Kidney epithelial cell (primary cell): ENCODE measurements around the gene C1QTNF2. TPM values are rescaled to one million over a fixed set of nuclear protein-coding genes. Genes with fewer than 3 reads are reported as not detected.

ENCODE experiments used
- DNase-seq: peaks from one replicate; pipeline ENCODE4 v3.0.0-alpha.2; 2010; ENCODE audit warnings: low read depth
- H3K27me3 ChIP-seq: 2 replicates; pipeline ENCODE4 v1.6.0; 2011; ENCODE audit warnings: low read length; ENCODE audit not compliant: control insufficient read depth, insufficient read depth
- H3K36me3 ChIP-seq: 2 replicates; pipeline ENCODE4 v1.5.1; 2011; ENCODE audit warnings: low read length; ENCODE audit not compliant: control insufficient read depth, insufficient read depth
- H3K4me3 ChIP-seq: 2 replicates; pipeline ENCODE4 v1.5.1; 2011; ENCODE audit warnings: low read depth, mild to moderate bottlenecking, control low read depth, low read length
- total RNA-seq: library from RNA; depleted of rRNA; stranded (reverse); fragments of >200 nt; gene quantifications from 2 replicates; pipeline ENCODE4 v1.2.3, GENCODE V29; 2015
- TF ChIP-seq, protein P1 (sequence below): IDR thresholded peaks from 2 replicates; pipeline ENCODE4 v1.5.1; 2011; ENCODE audit warnings: mild to moderate bottlenecking, moderate library complexity, low read length, control low read depth, inconsistent platforms; ENCODE audit not compliant: insufficient read depth, poor library complexity, severe bottlenecking

C1QTNF2 gene
- total RNA-seq, 1 donor from 2014 or later: not detected

DNA sequence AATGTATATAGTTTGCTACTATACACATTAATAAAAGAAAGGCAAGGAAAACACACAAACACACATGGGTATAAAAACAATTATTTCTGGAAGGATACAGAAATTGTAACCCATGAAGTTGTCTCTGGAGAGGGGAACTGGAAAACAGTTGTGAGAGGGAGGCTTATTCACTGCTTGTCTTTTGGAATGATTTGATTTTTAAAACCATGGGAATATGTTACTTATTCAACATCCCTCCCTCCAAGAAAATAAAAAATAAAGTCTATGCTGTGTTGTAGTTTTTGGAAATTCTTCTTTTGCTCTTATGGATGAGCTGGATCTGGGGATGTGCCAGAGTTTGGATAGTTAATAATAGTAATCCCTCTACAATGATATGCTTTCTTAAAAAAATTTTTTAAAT lies 6.0 kb upstream of the C1QTNF2 start:
- Histone ChIP-seq H3K27me3 (no peaks in the 10 kb centered on the region), H3K36me3 (no peaks in the 10 kb centered on the region), H3K4me3 (no peak overlapping the region)
- TF ChIP-seq, protein P1, sequence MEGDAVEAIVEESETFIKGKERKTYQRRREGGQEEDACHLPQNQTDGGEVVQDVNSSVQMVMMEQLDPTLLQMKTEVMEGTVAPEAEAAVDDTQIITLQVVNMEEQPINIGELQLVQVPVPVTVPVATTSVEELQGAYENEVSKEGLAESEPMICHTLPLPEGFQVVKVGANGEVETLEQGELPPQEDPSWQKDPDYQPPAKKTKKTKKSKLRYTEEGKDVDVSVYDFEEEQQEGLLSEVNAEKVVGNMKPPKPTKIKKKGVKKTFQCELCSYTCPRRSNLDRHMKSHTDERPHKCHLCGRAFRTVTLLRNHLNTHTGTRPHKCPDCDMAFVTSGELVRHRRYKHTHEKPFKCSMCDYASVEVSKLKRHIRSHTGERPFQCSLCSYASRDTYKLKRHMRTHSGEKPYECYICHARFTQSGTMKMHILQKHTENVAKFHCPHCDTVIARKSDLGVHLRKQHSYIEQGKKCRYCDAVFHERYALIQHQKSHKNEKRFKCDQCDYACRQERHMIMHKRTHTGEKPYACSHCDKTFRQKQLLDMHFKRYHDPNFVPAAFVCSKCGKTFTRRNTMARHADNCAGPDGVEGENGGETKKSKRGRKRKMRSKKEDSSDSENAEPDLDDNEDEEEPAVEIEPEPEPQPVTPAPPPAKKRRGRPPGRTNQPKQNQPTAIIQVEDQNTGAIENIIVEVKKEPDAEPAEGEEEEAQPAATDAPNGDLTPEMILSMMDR: no peak
- no peak for DNase-seq

DNA sequence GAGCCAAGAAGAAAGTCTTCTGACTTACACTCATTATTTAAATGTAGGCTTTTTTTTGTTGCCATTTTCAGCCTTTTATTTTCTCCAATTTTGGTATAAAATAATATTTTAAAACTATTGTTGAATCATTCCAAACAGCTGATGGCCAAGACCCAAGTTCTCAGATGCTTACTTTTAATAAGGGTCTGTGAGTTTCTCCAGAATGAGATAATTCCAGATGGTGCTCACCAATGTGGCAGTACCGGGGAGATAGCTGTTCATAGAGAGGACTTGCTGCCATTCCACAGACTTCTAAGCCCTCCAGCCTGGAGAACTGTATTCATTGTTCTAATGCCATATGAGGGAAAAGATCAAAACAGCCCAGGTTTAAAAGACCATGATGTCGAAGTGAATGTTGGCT lies 5.3 kb upstream of the C1QTNF2 start:
- no peak for DNase-seq
- Histone ChIP-seq H3K27me3 (peaks cover under 1% of the 10 kb centered on the region), H3K36me3 (no peaks in the 10 kb centered on the region), H3K4me3 (no peak overlapping the region)
- TF ChIP-seq, protein P1: no peak

DNA sequence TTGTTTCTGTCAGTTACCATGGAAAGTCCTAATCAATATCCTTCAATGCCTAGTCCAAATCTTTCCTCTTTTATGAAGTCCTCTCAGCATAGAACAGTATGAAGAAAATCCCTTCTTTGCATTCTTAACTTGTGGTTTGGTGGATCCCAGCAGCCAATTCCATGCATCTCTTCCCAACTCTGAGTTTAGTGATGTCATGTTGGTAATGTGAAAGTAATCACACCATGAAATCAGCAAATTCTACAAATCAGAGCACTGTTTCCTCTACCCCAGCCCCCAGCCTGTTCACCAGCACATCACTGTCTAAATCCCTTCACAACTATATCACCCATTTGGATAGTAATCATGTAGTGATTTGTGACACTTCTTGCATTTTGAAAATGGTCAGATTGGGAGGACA lies 4.7 kb upstream of the C1QTNF2 start:
- TF ChIP-seq, protein P1: no peak
- no peak for DNase-seq
- Histone ChIP-seq H3K27me3 (peaks cover 3% of the 10 kb centered on the region), H3K4me3 (no peak overlapping the region), H3K36me3 (no peaks in the 10 kb centered on the region)

DNA sequence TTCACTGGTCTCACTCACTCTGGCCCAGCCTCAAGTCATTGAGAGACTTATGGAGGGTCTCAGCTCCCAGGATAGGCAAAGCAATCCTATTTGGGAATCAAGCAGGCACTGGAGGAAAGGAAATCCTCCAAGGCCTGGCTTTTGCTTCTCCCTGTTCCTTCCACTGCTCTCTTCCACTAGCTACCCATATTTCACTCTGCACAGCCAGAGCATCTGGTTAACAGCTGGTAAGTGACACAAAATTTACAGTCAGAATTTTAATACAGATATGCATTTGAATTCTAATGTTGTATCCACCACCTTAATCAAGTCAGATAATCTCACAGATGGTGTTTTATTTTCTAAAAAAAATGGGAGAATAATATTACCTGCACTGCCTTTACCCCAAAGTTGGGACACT lies 868 bp upstream of the C1QTNF2 start:
- Histone ChIP-seq H3K36me3 (no peaks in the 10 kb centered on the region), H3K4me3 (no peak overlapping the region), H3K27me3 (peaks cover 8% of the 10 kb centered on the region)
- TF ChIP-seq, protein P1: no peak
- no peak for DNase-seq

DNA sequence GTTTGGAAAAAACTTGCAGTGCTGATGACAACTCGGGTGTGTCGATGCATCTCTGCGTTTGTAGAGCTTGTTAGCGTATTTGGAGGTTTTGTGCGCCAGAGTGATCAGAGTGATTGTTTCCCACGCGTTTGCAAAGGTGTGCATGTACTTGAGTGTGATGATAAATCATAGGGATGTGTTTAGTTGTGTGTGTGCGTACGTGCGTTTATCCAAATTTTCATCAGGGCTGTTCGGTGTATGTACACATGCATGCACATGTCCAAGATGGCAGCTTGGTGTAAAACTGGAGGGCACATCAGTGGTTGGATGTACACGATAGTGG lies 248 bp upstream of the C1QTNF2 start:
- Histone ChIP-seq H3K36me3 (no peaks in the 10 kb centered on the region), H3K27me3 (peaks cover 8% of the 10 kb centered on the region), H3K4me3 (peak overlapping the region; percentile 39)
- DNase-seq: no peak
- TF ChIP-seq, protein P1: no peak

DNA sequence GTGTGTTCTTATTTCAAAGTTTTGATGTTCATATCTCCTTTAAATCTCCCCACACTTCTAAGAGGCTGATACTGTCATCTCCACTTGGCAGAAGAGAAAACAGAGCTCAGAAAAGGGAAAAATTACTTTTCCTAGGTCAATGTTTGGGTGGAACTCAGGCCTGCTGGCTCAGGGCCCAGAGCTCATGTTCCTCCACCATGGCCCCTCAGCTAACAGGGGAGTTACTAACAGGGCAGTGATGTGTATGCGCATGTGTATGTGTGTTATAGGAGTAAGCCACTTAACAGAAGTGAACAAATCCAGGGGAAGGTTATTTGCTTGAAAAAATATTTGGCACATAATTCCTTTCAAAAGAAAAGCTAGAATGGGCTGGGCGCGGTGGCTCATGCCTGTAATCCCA lies 2.5 kb downstream of the C1QTNF2 start:
- no peak for DNase-seq
- Histone ChIP-seq H3K4me3 (no peak overlapping the region), H3K36me3 (no peaks in the 10 kb centered on the region), H3K27me3 (peaks cover 8% of the 10 kb centered on the region)
- TF ChIP-seq, protein P1: no peak
